PC-9 (cell line): ENCODE data around the gene CDKN2AIP.

Source experiments
- EZH2 ChIP-seq: fragments of 200-600 bp; sonication (generic); IDR thresholded peaks from 2 replicates; pipeline ENCODE4 v1.8.0; 2017; ENCODE audit warnings: antibody characterized with exemption, low read depth
- TF ChIP-seq, protein P1 (sequence below): fragments of 200-600 bp; sonication (generic); conservative IDR thresholded peaks from 2 replicates; pipeline ENCODE4 v1.6.1; 2017; ENCODE audit warnings: mixed run types, antibody characterized with exemption, mild to moderate bottlenecking, moderate library complexity

- TF ChIP-seq EZH2, result no peak
- TF ChIP-seq, protein P1, sequence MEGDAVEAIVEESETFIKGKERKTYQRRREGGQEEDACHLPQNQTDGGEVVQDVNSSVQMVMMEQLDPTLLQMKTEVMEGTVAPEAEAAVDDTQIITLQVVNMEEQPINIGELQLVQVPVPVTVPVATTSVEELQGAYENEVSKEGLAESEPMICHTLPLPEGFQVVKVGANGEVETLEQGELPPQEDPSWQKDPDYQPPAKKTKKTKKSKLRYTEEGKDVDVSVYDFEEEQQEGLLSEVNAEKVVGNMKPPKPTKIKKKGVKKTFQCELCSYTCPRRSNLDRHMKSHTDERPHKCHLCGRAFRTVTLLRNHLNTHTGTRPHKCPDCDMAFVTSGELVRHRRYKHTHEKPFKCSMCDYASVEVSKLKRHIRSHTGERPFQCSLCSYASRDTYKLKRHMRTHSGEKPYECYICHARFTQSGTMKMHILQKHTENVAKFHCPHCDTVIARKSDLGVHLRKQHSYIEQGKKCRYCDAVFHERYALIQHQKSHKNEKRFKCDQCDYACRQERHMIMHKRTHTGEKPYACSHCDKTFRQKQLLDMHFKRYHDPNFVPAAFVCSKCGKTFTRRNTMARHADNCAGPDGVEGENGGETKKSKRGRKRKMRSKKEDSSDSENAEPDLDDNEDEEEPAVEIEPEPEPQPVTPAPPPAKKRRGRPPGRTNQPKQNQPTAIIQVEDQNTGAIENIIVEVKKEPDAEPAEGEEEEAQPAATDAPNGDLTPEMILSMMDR, result no peak
These were observed 22.8 kb downstream of the CDKN2AIP start for GRCh38 chr4:183467246-183467645.
